SH-SY5Y (cell line): ENCODE data around the gene NEUROG2.
A peak's percentile ranks its signal among the peaks of the same experiment; 100 is the strongest.

Experiments
- GATA2 ChIP-seq: IDR thresholded peaks from 2 replicates; pipeline ENCODE4 v1.6.1; 2011; ENCODE audit warnings: mild to moderate bottlenecking, low read depth, low read length
- GATA3 ChIP-seq: IDR thresholded peaks from 2 replicates; pipeline ENCODE4 v1.6.1; 2011; ENCODE audit warnings: low read depth, mild to moderate bottlenecking, low read length, moderate library complexity

DNA sequence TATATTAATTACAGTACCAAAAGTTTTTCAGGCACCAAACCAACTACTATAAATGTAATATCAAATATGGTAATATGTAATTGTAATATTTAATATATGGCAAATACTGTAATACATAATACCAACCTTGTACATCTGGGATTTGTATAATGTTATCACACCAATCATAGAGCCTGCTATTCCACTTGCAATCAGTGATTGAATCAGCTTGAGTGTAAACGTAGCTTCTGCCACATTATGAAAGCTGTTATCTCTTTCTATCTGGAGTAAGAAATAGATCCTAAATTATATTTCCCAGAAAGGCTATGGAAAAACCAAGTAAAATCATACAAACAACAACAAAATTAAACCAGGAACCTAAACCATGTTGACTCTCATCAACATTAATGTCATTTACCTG, 24.7 kb upstream of the NEUROG2 start:
- TF ChIP-seq GATA3, result peak; percentile 97
- TF ChIP-seq GATA2, result no peak
